ENCODE results near the gene SENP5. TPM values are rescaled to one million over a fixed set of nuclear protein-coding genes. Genes with fewer than 3 reads are reported as not detected.
A peak's percentile ranks its signal among the peaks of the same experiment; 100 is the strongest.
"Not testable (repeated sequence)": the region's sequence is repeated elsewhere in the genome, so short reads cannot be mapped to it uniquely, and the experiment has no call there.

SENP5 gene
- total RNA-seq, 4 donors from 2014 or later = 21.4 to 42.7 (median 31.7) TPM

DNA sequence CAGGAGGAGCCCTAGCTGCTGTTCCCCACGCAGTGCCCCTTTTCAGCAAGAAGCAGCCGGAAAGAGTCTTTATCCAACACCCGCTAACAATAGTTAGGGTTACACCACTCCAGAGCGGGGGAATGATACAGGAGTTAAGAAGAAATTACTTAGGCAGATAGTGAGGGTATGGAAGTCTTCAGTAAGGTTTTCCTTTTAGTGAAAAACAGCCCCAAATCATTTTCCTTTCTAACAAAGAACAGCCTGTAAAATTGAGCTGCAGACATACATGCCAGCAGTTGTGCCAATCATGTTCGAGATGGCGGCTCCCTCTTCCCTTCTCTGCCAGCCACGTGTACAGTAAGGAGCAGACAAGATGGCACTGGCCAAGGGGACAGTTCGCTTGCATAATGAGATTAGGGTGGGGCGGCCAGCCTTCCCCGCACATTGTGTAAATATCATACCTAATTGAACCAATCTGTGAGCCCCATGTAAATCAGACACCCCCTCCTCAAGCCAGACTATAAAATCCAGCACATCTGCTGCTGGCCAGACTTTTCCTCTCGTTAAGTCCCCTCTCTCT is 18.5 kb upstream of the SENP5 start:
- no peak for DNase-seq
- intact Hi-C loops (cut with DNase I; ENCODE audit: low total_unique reads) (no loop called here), in situ Hi-C loops (cut with MboI; ENCODE audit: low sequenced_read_pairs in 4 of 4) (no loop called here)
- TF ChIP-seq POLR2A (IDR thresholded peaks at IDR 0.05) (no peak), CTCF (IDR thresholded peaks at IDR 0.05 in 4 of 5, conservative IDR thresholded peaks at IDR 0.05 in 1 of 5) (no peak)
- Histone ChIP-seq H3K36me3 (no peaks in the 10 kb centered on the region), H3K9me3 (no peaks in the 10 kb centered on the region), H3K4me3 (no peak overlapping the region), H3K4me1 (no peaks in the 10 kb centered on the region), H3K27me3 (no peaks in the 10 kb centered on the region), H3K27ac (no peak overlapping the region)
- ATAC-seq = no peak

GRCh38 chr3:196863000-196863399 is 4.7 kb upstream of the SENP5 start:
- ATAC-seq, DNase-seq, H3K4me3 ChIP-seq, H3K27me3 ChIP-seq, H3K4me1 ChIP-seq, H3K36me3 ChIP-seq, H3K9me3 ChIP-seq, H3K27ac ChIP-seq: not testable (repeated sequence)
- in situ Hi-C loops (cut with MboI; ENCODE audit: low sequenced_read_pairs in 4 of 4) (loop anchor here in 1 of 4 donors (25.0 kb wide), 1 partner anchor 99 kb away; the partner anchor contains the start of gene PIGZ), intact Hi-C loops (cut with DNase I; ENCODE audit: low total_unique reads) (loop anchor here (10.0 kb wide), 1 partner anchor 308 kb away; no protein-coding TSS in a partner anchor)

- no peak for TF ChIP-seq POLR2A (IDR thresholded peaks at IDR 0.05)
- TF ChIP-seq CTCF (IDR thresholded peaks at IDR 0.05 in 4 of 5, conservative IDR thresholded peaks at IDR 0.05 in 1 of 5) = no peak
- Histone ChIP-seq H3K9me3 (no peaks in the 10 kb centered on the region), H3K36me3 (no peaks in the 10 kb centered on the region), H3K27me3 (no peaks in the 10 kb centered on the region), H3K4me3 (peak overlapping the region; percentile 87 to 92 (median 90)), H3K4me1 (peaks cover 26 to 38% of the 10 kb centered on the region in 2 donors), H3K27ac (peak overlapping the region; percentile 81 to 96 (median 92))
- intact Hi-C loops (cut with DNase I; ENCODE audit: low total_unique reads) (loop anchor here (1.0 to 10.0 kb wide), 4 partner anchors 75 to 785 kb away; partner anchors contain the start of genes NCBP2 and TFRC), in situ Hi-C loops (cut with MboI; ENCODE audit: low sequenced_read_pairs in 4 of 4) (loop anchor here in 1 of 4 donors (25.0 kb wide), 1 partner anchor 95 kb away; the partner anchor contains the start of gene PIGZ)
- DNase-seq (no peak), ATAC-seq (no peak)
Measured at GRCh38 chr3:196867155-196867506, 589 bp upstream of the SENP5 start.

DNA sequence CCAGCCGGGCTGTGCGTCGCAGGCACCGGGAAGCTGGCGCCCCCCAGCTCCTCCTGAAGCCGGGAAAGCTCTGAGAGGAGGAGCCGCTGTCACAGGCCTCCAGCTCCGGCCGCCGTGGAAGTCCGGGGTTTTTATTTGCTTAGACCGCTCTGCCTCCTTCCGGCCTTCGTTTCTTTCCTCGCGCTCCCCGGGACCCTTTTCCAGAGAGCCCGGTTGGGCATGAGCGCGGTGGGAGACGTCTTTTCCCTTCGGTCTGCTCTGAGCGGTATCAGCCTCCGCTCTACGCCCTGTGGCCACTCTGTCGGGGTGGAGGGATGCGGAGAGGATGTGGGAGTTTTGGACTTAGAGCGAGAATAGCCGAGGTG is 559 bp downstream of the SENP5 start:
- TF ChIP-seq POLR2A (IDR thresholded peaks at IDR 0.05) = no peak
- TF ChIP-seq CTCF (IDR thresholded peaks at IDR 0.05 in 4 of 5, conservative IDR thresholded peaks at IDR 0.05 in 1 of 5) = no peak
- H3K4me1 ChIP-seq = peaks cover 33 to 47% of the 10 kb centered on the region in 2 donors
- H3K27ac ChIP-seq = peak overlapping the region; percentile 81 to 96 (median 92)
- peak overlapping the region; percentile 87 to 92 (median 90) for H3K4me3 ChIP-seq
- DNase-seq (peak in 1 of 2 donors; percentile 13), ATAC-seq (peak in 1 of 2 donors; percentile 4)
- no peaks in the 10 kb centered on the region for H3K9me3 ChIP-seq
- H3K27me3 ChIP-seq = no peaks in the 10 kb centered on the region
- in situ Hi-C loops (cut with MboI; ENCODE audit: low sequenced_read_pairs in 4 of 4) = loop anchor here in 1 of 4 donors (25.0 kb wide), 1 partner anchor 94 kb away; the partner anchor contains the start of gene PIGZ
- intact Hi-C loops (cut with DNase I; ENCODE audit: low total_unique reads) = loop anchor here (5.0 to 10.0 kb wide), 3 partner anchors 126 to 786 kb away; partner anchors contain the start of gene TFRC
- no peaks in the 10 kb centered on the region for H3K36me3 ChIP-seq

DNA sequence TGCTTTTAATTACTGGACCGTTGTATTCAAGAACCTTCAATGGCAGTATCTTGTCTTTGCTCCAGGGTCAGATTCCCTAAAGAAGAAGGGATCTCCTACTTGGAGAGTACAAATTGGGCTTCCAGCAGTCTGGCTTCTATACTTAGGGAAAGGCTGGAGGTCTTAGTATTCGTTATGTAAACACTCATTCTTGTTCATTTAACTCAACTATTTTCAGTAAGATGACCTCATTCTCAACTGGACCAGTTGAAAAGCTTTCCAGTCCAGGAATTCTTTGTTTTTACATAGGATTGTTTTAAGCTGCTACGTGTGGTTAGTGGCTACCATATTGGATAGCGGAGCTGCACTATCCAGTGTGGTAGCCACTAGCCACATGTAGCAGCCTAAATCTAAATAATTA is 4.6 kb downstream of the SENP5 start:
- intact Hi-C loops (cut with DNase I; ENCODE audit: low total_unique reads) (no loop called here), in situ Hi-C loops (cut with MboI; ENCODE audit: low sequenced_read_pairs in 4 of 4) (loop anchor here in 1 of 4 donors (25.0 kb wide), 1 partner anchor 90 kb away; the partner anchor contains the start of gene PIGZ)
- Histone ChIP-seq H3K36me3 (no peaks in the 10 kb centered on the region), H3K4me3 (no peak overlapping the region), H3K9me3 (no peaks in the 10 kb centered on the region), H3K4me1 (peaks cover 31 to 44% of the 10 kb centered on the region in 2 donors), H3K27me3 (no peaks in the 10 kb centered on the region), H3K27ac (no peak overlapping the region)
- TF ChIP-seq CTCF (IDR thresholded peaks at IDR 0.05 in 4 of 5, conservative IDR thresholded peaks at IDR 0.05 in 1 of 5) = no peak
- no peak for TF ChIP-seq POLR2A (IDR thresholded peaks at IDR 0.05)
- no peak for ATAC-seq
- DNase-seq = no peak

GRCh38 chr3:196874511-196875094 is 6.9 kb downstream of the SENP5 start:
- H3K36me3 ChIP-seq; H3K27me3 ChIP-seq; H3K27ac ChIP-seq; DNase-seq; H3K9me3 ChIP-seq; intact Hi-C loops (cut with DNase I; ENCODE audit: low total_unique reads); H3K4me3 ChIP-seq; ATAC-seq: not testable (repeated sequence)
- peaks cover 20 to 33% of the 10 kb centered on the region in 2 donors for H3K4me1 ChIP-seq
- in situ Hi-C loops (cut with MboI; ENCODE audit: low sequenced_read_pairs in 4 of 4) = loop anchor here in 1 of 4 donors (25.0 kb wide), 1 partner anchor 88 kb away; the partner anchor contains the start of gene PIGZ
